Endothelial cell of umbilical vein (primary cell): ENCODE measurements around the gene POLR3C. TPM values are rescaled to one million over a fixed set of nuclear protein-coding genes. Genes with fewer than 3 reads are reported as not detected.

Experiments used
- BruUV-seq: library from RNA; stranded (reverse); fragments of 400-500 nt; replicated peaks from 2 replicates; lab custom pipeline; 2021; lab: Mats Ljungman, UMichigan
- CTCF ChIA-PET: fragments of 300-600, 350-600 bp; sonication (Branson Sonifier 250); formaldehyde crosslinking; loops from one replicate; lab custom pipeline; 2021; ENCODE audit warnings: antibody characterized with exemption, inconsistent platforms; lab: Charles Lee
- POLR2A ChIA-PET: fragments of 300-600, 350-600 bp; sonication (Branson Sonifier 250); formaldehyde crosslinking; loops from one replicate; lab custom pipeline; 2021; ENCODE audit warnings: antibody characterized with exemption, inconsistent platforms; lab: Charles Lee
- DNase-seq: peaks from one replicate; pipeline ENCODE4 v3.0.0-alpha.2; 2011; ENCODE audit warnings: low read depth, low spot score
- FAIRE-seq: peaks from 2 replicates; lab custom pipeline; 2011; peaks lifted over from hg19 to GRCh38; lab: Jason Lieb, UNC
- H2AFZ ChIP-seq: 2 replicates; pipeline ENCODE4 v1.6.0; 2012; ENCODE audit warnings: low read depth, low read length, control low read depth, inconsistent platforms
- H3K27ac ChIP-seq: 2 replicates; pipeline ENCODE4 v1.5.1; 2011; ENCODE audit warnings: low read depth, mild to moderate bottlenecking, control low read depth, low read length, moderate library complexity; ENCODE audit not compliant: insufficient read depth
- H3K27me3 ChIP-seq, 2 experiments: 2 replicates each; pipeline versions ENCODE4 v1.6.0 to v1.6.1; 2011; ENCODE audit warnings: low read length in 2 of 2, mixed read lengths in 1 of 2; ENCODE audit not compliant: control insufficient read depth in 2 of 2, insufficient read depth in 2 of 2
- H3K36me3 ChIP-seq, 2 experiments: 2 replicates in 1 of 2; 3 replicates in 1 of 2; pipeline ENCODE4 v1.5.1; 2011; ENCODE audit warnings: low read length in 2 of 2, mild to moderate bottlenecking in 1 of 2, moderate library complexity in 1 of 2; ENCODE audit not compliant: control insufficient read depth in 2 of 2, insufficient read depth in 2 of 2; ENCODE audit errors: extremely low read depth in 1 of 2
- H3K4me1 ChIP-seq: 3 replicates; pipeline ENCODE4 v1.5.1; 2011; ENCODE audit warnings: mild to moderate bottlenecking, low read length; ENCODE audit not compliant: control insufficient read depth, insufficient read depth; ENCODE audit errors: extremely low read depth
- H3K4me2 ChIP-seq: 2 replicates; pipeline ENCODE4 v1.6.1; 2011; ENCODE audit warnings: low read length, control low read depth, mixed read lengths; ENCODE audit not compliant: insufficient read depth
- H3K4me3 ChIP-seq, 3 experiments: fragments of 200-600 bp in 1 of 3; sonication (generic), shearing (Covaris generic) in 1 of 3; replicated peaks in 1 of 3; 2 replicates each; pipeline ENCODE4 v1.5.1; 2011 to 2016; ENCODE audit warnings: control low read depth in 3 of 3, low read length in 3 of 3, mild to moderate bottlenecking in 2 of 3, inconsistent platforms in 1 of 3, low read depth in 1 of 3, moderate library complexity in 1 of 3; ENCODE audit not compliant: insufficient read depth in 1 of 3
- H3K79me2 ChIP-seq: 2 replicates; pipeline ENCODE4 v1.6.0; 2012; ENCODE audit warnings: low read length, inconsistent platforms; ENCODE audit not compliant: control insufficient read depth, insufficient read depth
- H3K9ac ChIP-seq: replicated peaks from 2 replicates; pipeline ENCODE3; 2011; ENCODE audit warnings: low read length, control low read depth; ENCODE audit not compliant: insufficient read depth; ENCODE audit errors: extremely low read depth
- H3K9me1 ChIP-seq: replicated peaks from 3 replicates; pipeline ENCODE4 v1.6.0; 2011; ENCODE audit warnings: mild to moderate bottlenecking, low read length; ENCODE audit not compliant: control insufficient read depth, insufficient read depth; ENCODE audit errors: extremely low read depth
- H3K9me3 ChIP-seq: replicated peaks from 2 replicates; pipeline ENCODE4 v1.5.1; 2012; ENCODE audit warnings: low read length, inconsistent platforms; ENCODE audit not compliant: control insufficient read depth, insufficient read depth
- H4K20me1 ChIP-seq: replicated peaks from 2 replicates; pipeline ENCODE3; 2011; ENCODE audit warnings: mild to moderate bottlenecking, low read length; ENCODE audit not compliant: control insufficient read depth, insufficient read depth; ENCODE audit errors: extremely low read depth
- EZH2 ChIP-seq: IDR thresholded peaks from 2 replicates; pipeline ENCODE4 v1.6.1; 2012; ENCODE audit warnings: borderline replicate concordance, low read depth, mild to moderate bottlenecking, moderate library complexity, low read length, inconsistent platforms; ENCODE audit not compliant: severe bottlenecking
- FOS ChIP-seq: IDR thresholded peaks from 2 replicates; pipeline ENCODE4 v1.6.1; 2011; ENCODE audit warnings: mild to moderate bottlenecking, low read length, moderate library complexity, borderline replicate concordance; ENCODE audit not compliant: insufficient read depth
- GATA2 ChIP-seq: IDR thresholded peaks from 2 replicates; pipeline ENCODE4 v1.7.0; 2011; ENCODE audit warnings: low read depth, mild to moderate bottlenecking, moderate library complexity, mixed read lengths, low read length; ENCODE audit not compliant: insufficient read length, insufficient read depth
- JUN ChIP-seq: IDR thresholded peaks from 2 replicates; pipeline ENCODE4 v1.6.1; 2011; ENCODE audit warnings: borderline replicate concordance, low read depth; ENCODE audit not compliant: insufficient read length, insufficient read depth
- MYC ChIP-seq: IDR thresholded peaks from one replicate; pipeline ENCODE4 v1.6.1; 2011; ENCODE audit warnings: mild to moderate bottlenecking, low read depth, low read length
- POLR2A ChIP-seq: IDR thresholded peaks from 2 replicates; pipeline ENCODE4 v1.6.1; 2012; ENCODE audit warnings: low read depth, mild to moderate bottlenecking, control low read depth, low read length
- POLR2AphosphoS5 ChIP-seq: IDR thresholded peaks from 2 replicates; pipeline ENCODE4 v1.6.1; 2012; ENCODE audit warnings: low read depth, mild to moderate bottlenecking, control low read depth, low read length, moderate library complexity; ENCODE audit not compliant: insufficient read depth
- dilution Hi-C: fragments of 300-500 bp; cut with MboI; formaldehyde crosslinking; loops from one replicate; pipeline ENCODE4 v1.15.0; 2019; ENCODE audit warnings: low sequenced_read_pairs; ENCODE audit not compliant: extremely low pct_ligation_motif_present
- intact Hi-C: fragments of 100-400 bp; cut with micrococcal nuclease; formaldehyde crosslinking; loops from one replicate; pipeline ENCODE4 v1.10.0; 2022
- polyA plus RNA-seq, 4 experiments: library from polyadenylated mRNA; depleted of rRNA in 3 of 4; stranded (reverse) in 3 of 4; unstranded in 1 of 4; fragments of >200 nt; gene quantifications; 2 replicates each; pipeline versions ENCODE4 v1.2.1 to v1.2.3, GENCODE V29; 2011 to 2012; ENCODE audit warnings: missing spikeins in 1 of 4
- total RNA-seq: library from RNA; stranded (reverse); gene quantifications from 2 replicates; pipeline ENCODE4 v1.2.3, GENCODE V29; 2021
- TF ChIP-seq, protein P1 (sequence below): IDR thresholded peaks from 2 replicates; pipeline ENCODE4 v1.6.1; 2011; ENCODE audit not compliant: insufficient read depth, insufficient read length
- TF ChIP-seq, protein P2 (sequence below), 2 donors: IDR thresholded peaks; 1 replicate in 1 of 2; 2 replicates in 1 of 2; pipeline ENCODE4 v1.5.1; 2011; ENCODE audit warnings: low read length in 2 of 2, mild to moderate bottlenecking in 2 of 2, moderate library complexity in 2 of 2, control low read depth in 1 of 2, inconsistent platforms in 1 of 2, low read depth in 1 of 2; ENCODE audit not compliant: insufficient read depth in 1 of 2; ENCODE audit errors: extremely low read depth in 1 of 2

POLR3C gene
- total and polyA plus RNA-seq, 2 donors (not counting 3 experiments of a cell fraction or from before 2014, with no cell fraction given): 28.4 to 30.4 TPM

DNA sequence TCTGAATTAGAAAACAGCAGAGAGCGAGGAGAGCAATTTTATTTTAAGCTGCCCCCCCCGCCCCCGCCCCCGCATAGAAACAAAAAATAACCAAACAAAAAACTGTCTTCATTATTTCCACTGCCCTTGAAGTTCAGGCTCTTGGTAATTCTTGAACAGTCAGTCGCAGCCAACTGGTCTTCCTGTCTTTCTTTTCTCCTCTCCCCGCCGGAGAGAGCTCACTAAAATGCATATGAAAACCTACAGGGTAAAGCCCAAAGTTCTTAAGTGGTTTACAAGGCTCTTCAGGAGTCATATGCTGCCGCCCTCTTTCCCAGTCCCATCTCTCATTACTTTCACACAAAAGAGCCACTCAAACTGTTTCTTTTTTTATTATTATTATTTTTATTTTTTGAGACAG, 62.8 kb downstream of the POLR3C start:
- DNase-seq: peak; percentile 23
- H4K20me1 ChIP-seq: no peaks in the 10 kb centered on the region
- intact Hi-C loops: no loop called here
- H3K4me1 ChIP-seq: peaks cover 33% of the 10 kb centered on the region
- no peaks in the 10 kb centered on the region for H3K27me3 ChIP-seq
- H3K9me1 ChIP-seq: no peaks in the 10 kb centered on the region
- TF ChIP-seq JUN (no peak), FOS (no peak), MYC (no peak), GATA2 (no peak), EZH2 (no peak), POLR2AphosphoS5 (no peak), POLR2A (no peak)
- TF ChIP-seq, protein P1, sequence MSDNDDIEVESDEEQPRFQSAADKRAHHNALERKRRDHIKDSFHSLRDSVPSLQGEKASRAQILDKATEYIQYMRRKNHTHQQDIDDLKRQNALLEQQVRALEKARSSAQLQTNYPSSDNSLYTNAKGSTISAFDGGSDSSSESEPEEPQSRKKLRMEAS: no peak
- TF ChIP-seq, protein P2, sequence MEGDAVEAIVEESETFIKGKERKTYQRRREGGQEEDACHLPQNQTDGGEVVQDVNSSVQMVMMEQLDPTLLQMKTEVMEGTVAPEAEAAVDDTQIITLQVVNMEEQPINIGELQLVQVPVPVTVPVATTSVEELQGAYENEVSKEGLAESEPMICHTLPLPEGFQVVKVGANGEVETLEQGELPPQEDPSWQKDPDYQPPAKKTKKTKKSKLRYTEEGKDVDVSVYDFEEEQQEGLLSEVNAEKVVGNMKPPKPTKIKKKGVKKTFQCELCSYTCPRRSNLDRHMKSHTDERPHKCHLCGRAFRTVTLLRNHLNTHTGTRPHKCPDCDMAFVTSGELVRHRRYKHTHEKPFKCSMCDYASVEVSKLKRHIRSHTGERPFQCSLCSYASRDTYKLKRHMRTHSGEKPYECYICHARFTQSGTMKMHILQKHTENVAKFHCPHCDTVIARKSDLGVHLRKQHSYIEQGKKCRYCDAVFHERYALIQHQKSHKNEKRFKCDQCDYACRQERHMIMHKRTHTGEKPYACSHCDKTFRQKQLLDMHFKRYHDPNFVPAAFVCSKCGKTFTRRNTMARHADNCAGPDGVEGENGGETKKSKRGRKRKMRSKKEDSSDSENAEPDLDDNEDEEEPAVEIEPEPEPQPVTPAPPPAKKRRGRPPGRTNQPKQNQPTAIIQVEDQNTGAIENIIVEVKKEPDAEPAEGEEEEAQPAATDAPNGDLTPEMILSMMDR (IDR thresholded peaks at IDR 0.05; ENCODE audit: extremely low read depth in 1 of 2, insufficient read depth in 1 of 2, low read depth in 1 of 2, low read length in 2 of 2): no peak
- dilution Hi-C loops: no loop called here
- no peak overlapping the region for H3K27ac ChIP-seq
- no peaks in the 10 kb centered on the region for H3K79me2 ChIP-seq
- H2AFZ ChIP-seq: peak overlapping the region; percentile 49
- no peak for FAIRE-seq
- ChIA-PET CTCF (interaction anchor here (3.1 to 8.9 kb wide), 2 partner anchors 28 to 40 kb away, joined by 21 to 152 read pairs; partner anchors contain the start of genes NUDT17 and PIAS3), POLR2A (interaction anchor here (0.7 kb wide), 1 partner anchor 13 kb away, joined by 3 read pairs; no protein-coding TSS in a partner anchor)
- no peak overlapping the region for H3K4me3 ChIP-seq
- no peaks in the 10 kb centered on the region for H3K9me3 ChIP-seq
- no TSS peak for BruUV-seq
- H3K4me2 ChIP-seq: no peak overlapping the region
- no peaks in the 10 kb centered on the region for H3K36me3 ChIP-seq
- H3K9ac ChIP-seq: no peak overlapping the region
